IPS DF 6.9 (cell line): ENCODE results near the gene CTTNBP2NL.
"Not testable (repeated sequence)": the region's sequence is repeated elsewhere in the genome, so short reads cannot be mapped to it uniquely, and the experiment has no call there.

Source experiments
- DNase-seq: peaks from one replicate; pipeline ENCODE4 v3.0.0-alpha.2; 2013; ENCODE audit warnings: low read depth, low spot score
- H3K27ac ChIP-seq: one replicate; pipeline ENCODE4 v1.5.1; 2013; ENCODE audit warnings: low read length, control low read depth
- H3K27me3 ChIP-seq: 2 replicates; pipeline ENCODE4 v1.6.1; 2013; ENCODE audit warnings: mild to moderate bottlenecking, low read length; ENCODE audit not compliant: control insufficient read depth, insufficient read depth
- H3K36me3 ChIP-seq: 2 replicates; pipeline ENCODE4 v1.6.1; 2013; ENCODE audit warnings: low read length; ENCODE audit not compliant: control insufficient read depth, insufficient read depth
- H3K4me1 ChIP-seq: 2 replicates; pipeline ENCODE4 v1.6.1; 2013; ENCODE audit warnings: low read length; ENCODE audit not compliant: control insufficient read depth, insufficient read depth
- H3K4me3 ChIP-seq: 2 replicates; pipeline ENCODE4 v1.5.1; 2013; ENCODE audit warnings: mild to moderate bottlenecking, low read length
- H3K9me3 ChIP-seq: 2 replicates; pipeline ENCODE4 v1.6.1; 2013; ENCODE audit warnings: low read length, inconsistent platforms; ENCODE audit not compliant: control insufficient read depth, insufficient read depth
- WGBS: extraction: QIAGEN DNeasy Blood & Tissue Kit; methylation state at CpG from one replicate; pipeline ENCODE4 v1.1.7; 2013; ENCODE audit warnings: mixed read lengths, missing lambda C conversion rate; ENCODE audit not compliant: insufficient read length, insufficient coverage; 5-methylcytosine and 5-hydroxymethylcytosine counted together

CTTNBP2NL gene

GRCh38 chr1:112461200-112461871 lies 65.3 kb downstream of the CTTNBP2NL start:
- Histone ChIP-seq H3K4me3 (no peak overlapping the region), H3K4me1 (peaks cover 1% of the 10 kb centered on the region; the same call in 1 of the 2 replicates), H3K27ac (no peak overlapping the region), H3K27me3 (no peaks in the 10 kb centered on the region; the same call in 1 of the 2 replicates), H3K36me3 (peaks cover 9% of the 10 kb centered on the region), H3K9me3 (no peaks in the 10 kb centered on the region)
- DNase-seq, result no peak
- no CpG with 5 or more reads among the region's 3 CpGs for WGBS

GRCh38 chr1:112462953-112463279 lies 66.9 kb downstream of the CTTNBP2NL start:
- no peaks in the 10 kb centered on the region; the same call in 1 of the 2 replicates for H3K27me3 ChIP-seq
- no peaks in the 10 kb centered on the region for H3K9me3 ChIP-seq
- no peak overlapping the region for H3K27ac ChIP-seq
- no CpG with 5 or more reads among the region's 1 CpG for WGBS
- H3K36me3 ChIP-seq, result no peaks in the 10 kb centered on the region
- no peak overlapping the region for H3K4me3 ChIP-seq
- peaks cover 1% of the 10 kb centered on the region; the same call in 1 of the 2 replicates for H3K4me1 ChIP-seq
- DNase-seq, result no peak

GRCh38 chr1:112464501-112464900 lies 68.5 kb downstream of the CTTNBP2NL start:
- Histone ChIP-seq H3K27ac (no peak overlapping the region), H3K4me1 (peaks cover 1% of the 10 kb centered on the region; the same call in 1 of the 2 replicates), H3K27me3 (no peaks in the 10 kb centered on the region; the same call in 1 of the 2 replicates), H3K9me3 (no peaks in the 10 kb centered on the region), H3K4me3 (no peak overlapping the region), H3K36me3 (no peaks in the 10 kb centered on the region)
- DNase-seq, result no peak
- no CpG with 5 or more reads among the region's 4 CpGs for WGBS

- no peak overlapping the region for H3K27ac ChIP-seq
- no peak for DNase-seq
- H3K9me3 ChIP-seq, result no peaks in the 10 kb centered on the region
- H3K4me1 ChIP-seq, result peaks cover 1% of the 10 kb centered on the region; the same call in 1 of the 2 replicates
- H3K27me3 ChIP-seq, result no peaks in the 10 kb centered on the region; the same call in 1 of the 2 replicates
- H3K36me3 ChIP-seq, result no peaks in the 10 kb centered on the region
- no peak overlapping the region for H3K4me3 ChIP-seq
- no CpG with 5 or more reads among the region's 5 CpGs for WGBS
Observed at GRCh38 chr1:112465122-112465521, 69.1 kb downstream of the CTTNBP2NL start.

- DNase-seq, result peak; percentile 85
- H3K27me3 ChIP-seq, result no peaks in the 10 kb centered on the region; the same call in 1 of the 2 replicates
- no peaks in the 10 kb centered on the region for H3K9me3 ChIP-seq
- H3K36me3 ChIP-seq, result no peaks in the 10 kb centered on the region
- no peak overlapping the region for H3K27ac ChIP-seq
- peaks cover 1% of the 10 kb centered on the region; the same call in 1 of the 2 replicates for H3K4me1 ChIP-seq
- no peak overlapping the region for H3K4me3 ChIP-seq
- no CpG with 5 or more reads among the region's 31 CpGs for WGBS
Observed at GRCh38 chr1:112466078-112466660, 70.2 kb downstream of the CTTNBP2NL start.

- H3K9me3 ChIP-seq, DNase-seq, H3K4me3 ChIP-seq, H3K36me3 ChIP-seq, H3K27me3 ChIP-seq, H3K27ac ChIP-seq, H3K4me1 ChIP-seq: not testable (repeated sequence)
- WGBS, result no CpG with 5 or more reads among the region's 7 CpGs
Observed at GRCh38 chr1:112470324-112470723, 74.3 kb downstream of the CTTNBP2NL start.

- Histone ChIP-seq H3K4me3 (no peak overlapping the region), H3K9me3 (no peaks in the 10 kb centered on the region), H3K36me3 (no peaks in the 10 kb centered on the region), H3K27ac (no peak overlapping the region), H3K27me3 (no peaks in the 10 kb centered on the region), H3K4me1 (peaks cover 1% of the 10 kb centered on the region; the same call in 1 of the 2 replicates)
- DNase-seq, result no peak
- WGBS, result no CpG with 5 or more reads among the region's 3 CpGs
Observed at GRCh38 chr1:112470966-112471365, 75.0 kb downstream of the CTTNBP2NL start.

GRCh38 chr1:112472142-112472541 lies 76.1 kb downstream of the CTTNBP2NL start:
- H3K27ac ChIP-seq, result no peak overlapping the region
- H3K4me1 ChIP-seq, result no peaks in the 10 kb centered on the region
- no peaks in the 10 kb centered on the region for H3K9me3 ChIP-seq
- no peaks in the 10 kb centered on the region for H3K36me3 ChIP-seq
- no peak overlapping the region for H3K4me3 ChIP-seq
- no peaks in the 10 kb centered on the region for H3K27me3 ChIP-seq
- DNase-seq, result no peak
- no CpG with 5 or more reads among the region's 1 CpG for WGBS

GRCh38 chr1:112477550-112477949 lies 81.5 kb downstream of the CTTNBP2NL start:
- Histone ChIP-seq H3K4me1 (no peaks in the 10 kb centered on the region), H3K9me3 (no peaks in the 10 kb centered on the region), H3K27ac (no peak overlapping the region), H3K27me3 (no peaks in the 10 kb centered on the region), H3K36me3 (no peaks in the 10 kb centered on the region), H3K4me3 (no peak overlapping the region)
- no peak for DNase-seq

- WGBS, result no CpG with 5 or more reads among the region's 1 CpG
- H3K36me3 ChIP-seq, result no peaks in the 10 kb centered on the region
- no peak overlapping the region for H3K27ac ChIP-seq
- no peak for DNase-seq
- no peaks in the 10 kb centered on the region for H3K4me1 ChIP-seq
- H3K27me3 ChIP-seq, result no peaks in the 10 kb centered on the region
- no peaks in the 10 kb centered on the region for H3K9me3 ChIP-seq
- H3K4me3 ChIP-seq, result no peak overlapping the region
Observed at GRCh38 chr1:112478314-112478713, 82.3 kb downstream of the CTTNBP2NL start.

- not testable (repeated sequence) for H3K4me1 ChIP-seq, H3K27ac ChIP-seq, H3K4me3 ChIP-seq, DNase-seq, H3K36me3 ChIP-seq, H3K27me3 ChIP-seq, H3K9me3 ChIP-seq
- WGBS, result no CpG with 5 or more reads among the region's 1 CpG
Observed at GRCh38 chr1:112486063-112486462, 90.0 kb downstream of the CTTNBP2NL start.
